DND-41 (cell line): ENCODE measurements around the gene SLC39A9.

Experiments
- ATAC-seq: fragments of 200-7000 bp; cut with Tn5 transposase; 3 replicates; pipeline ENCODE4 v1.9.1; 2021; ENCODE audit warnings: low read depth; ENCODE audit not compliant: insufficient read depth
- DNase-seq: peaks from one replicate; pipeline ENCODE4 v3.0.0-alpha.2; 2020
- H2AFZ ChIP-seq: 2 replicates; pipeline ENCODE4 v1.6.0; 2012; ENCODE audit warnings: low read depth, low read length
- H3K27ac ChIP-seq: 2 replicates; pipeline ENCODE4 v1.5.1; 2012; ENCODE audit warnings: low read length, inconsistent platforms
- H3K27me3 ChIP-seq: fragments of 200-600 bp; sonication (generic); 2 replicates; pipeline ENCODE4 v1.6.0; 2012; ENCODE audit warnings: low read length, mild to moderate bottlenecking, inconsistent platforms; ENCODE audit not compliant: insufficient read depth, poor library complexity
- H3K36me3 ChIP-seq: 2 replicates; pipeline ENCODE4 v1.5.1; 2012; ENCODE audit warnings: low read length, inconsistent platforms; ENCODE audit not compliant: insufficient read depth
- H3K4me1 ChIP-seq: 2 replicates; pipeline ENCODE4 v1.5.1; 2012; ENCODE audit warnings: mild to moderate bottlenecking, low read length; ENCODE audit not compliant: insufficient read depth
- H3K4me2 ChIP-seq: 2 replicates; pipeline ENCODE4 v1.6.0; 2012; ENCODE audit warnings: mild to moderate bottlenecking, moderate library complexity, low read length, inconsistent platforms; ENCODE audit not compliant: insufficient read depth
- H3K4me3 ChIP-seq, 2 experiments: fragments of 200-600 bp in 1 of 2; shearing (Covaris generic) in 1 of 2; 2 replicates each; pipeline ENCODE4 v1.5.1; 2012 to 2016; ENCODE audit warnings: inconsistent platforms in 2 of 2, low read length in 2 of 2, mild to moderate bottlenecking in 2 of 2, low read depth in 1 of 2, moderate library complexity in 1 of 2
- H3K79me2 ChIP-seq: 2 replicates; pipeline ENCODE4 v1.6.0; 2012; ENCODE audit warnings: low read length, inconsistent platforms; ENCODE audit not compliant: insufficient read depth
- H3K9ac ChIP-seq: 2 replicates; pipeline ENCODE4 v1.6.0; 2012; ENCODE audit warnings: low read depth, mild to moderate bottlenecking, inconsistent platforms, low read length, moderate library complexity
- H3K9me3 ChIP-seq: 2 replicates; pipeline ENCODE4 v1.5.1; 2012; ENCODE audit warnings: low read length, moderate library complexity, mild to moderate bottlenecking, inconsistent platforms; ENCODE audit not compliant: insufficient read depth, severe bottlenecking
- H4K20me1 ChIP-seq: 2 replicates; pipeline ENCODE4 v1.6.0; 2012; ENCODE audit warnings: low read length; ENCODE audit not compliant: insufficient read depth
- CTCF ChIP-seq: IDR thresholded peaks from 2 replicates; pipeline ENCODE4 v1.5.1; 2012; ENCODE audit warnings: borderline replicate concordance, low read length, moderate library complexity, mild to moderate bottlenecking; ENCODE audit not compliant: poor library complexity, severe bottlenecking; ENCODE audit errors: extremely low read depth
- EZH2 ChIP-seq: IDR thresholded peaks from 3 replicates; pipeline ENCODE4 v1.6.1; 2012; ENCODE audit warnings: borderline replicate concordance, low read depth, mild to moderate bottlenecking, moderate library complexity, low read length, inconsistent platforms; ENCODE audit not compliant: severe bottlenecking

Gene SLC39A9

GRCh38 chr14:69392481-69392880 lies 6.0 kb upstream of the SLC39A9 start:
- no peak for ATAC-seq
- peak overlapping the region in 1 of 2 experiments; percentile 25; a peak in 2 of 4 replicates for H3K4me3 ChIP-seq
- H3K4me2 ChIP-seq = peak overlapping the region; percentile 55
- H3K27me3 ChIP-seq = no peaks in the 10 kb centered on the region
- H4K20me1 ChIP-seq = peaks cover 84% of the 10 kb centered on the region
- H3K9ac ChIP-seq = no peak overlapping the region
- no peak overlapping the region for H3K27ac ChIP-seq
- TF ChIP-seq CTCF (no peak), EZH2 (no peak)
- peaks cover 100% of the 10 kb centered on the region for H3K79me2 ChIP-seq
- no peak overlapping the region for H2AFZ ChIP-seq
- H3K4me1 ChIP-seq = peaks cover 69% of the 10 kb centered on the region
- peaks cover 90% of the 10 kb centered on the region for H3K36me3 ChIP-seq
- DNase-seq = no peak
- H3K9me3 ChIP-seq = no peaks in the 10 kb centered on the region

- H3K9ac ChIP-seq = peak overlapping the region; percentile 95; the same call in 1 of the 2 replicates
- H3K4me3 ChIP-seq = peak overlapping the region in 1 of 2 experiments; percentile 18; a peak in 1 of 4 replicates
- peaks cover 80% of the 10 kb centered on the region for H3K4me1 ChIP-seq
- no peak for ATAC-seq
- no peak overlapping the region for H2AFZ ChIP-seq
- no peaks in the 10 kb centered on the region for H3K27me3 ChIP-seq
- peaks cover 61% of the 10 kb centered on the region for H4K20me1 ChIP-seq
- peaks cover 63% of the 10 kb centered on the region for H3K36me3 ChIP-seq
- TF ChIP-seq EZH2 (no peak), CTCF (no peak)
- no peak overlapping the region for H3K27ac ChIP-seq
- H3K79me2 ChIP-seq = peaks cover 97% of the 10 kb centered on the region
- peak overlapping the region; percentile 76 for H3K4me2 ChIP-seq
- H3K9me3 ChIP-seq = no peaks in the 10 kb centered on the region
- DNase-seq = no peak
Observed at GRCh38 chr14:69395929-69396328, 2.6 kb upstream of the SLC39A9 start.

GRCh38 chr14:69398818-69399210 lies 322 bp downstream of the SLC39A9 start:
- ATAC-seq = peak; percentile 56
- H2AFZ ChIP-seq = peak overlapping the region; percentile 86
- DNase-seq = no peak
- H3K9me3 ChIP-seq = no peaks in the 10 kb centered on the region
- H3K9ac ChIP-seq = peak overlapping the region; percentile 95
- peaks cover 36% of the 10 kb centered on the region for H3K36me3 ChIP-seq
- H3K4me3 ChIP-seq = peak overlapping the region; percentile 41 to 73
- H3K4me1 ChIP-seq = peaks cover 69% of the 10 kb centered on the region
- peaks cover 96% of the 10 kb centered on the region for H3K79me2 ChIP-seq
- peak overlapping the region; percentile 76 for H3K4me2 ChIP-seq
- TF ChIP-seq CTCF = no peak
- TF ChIP-seq EZH2 = no peak
- peak overlapping the region; percentile 95 for H3K27ac ChIP-seq
- no peaks in the 10 kb centered on the region for H3K27me3 ChIP-seq
- H4K20me1 ChIP-seq = peaks cover 41% of the 10 kb centered on the region

- Histone ChIP-seq H4K20me1 (peaks cover 47% of the 10 kb centered on the region), H3K9me3 (no peaks in the 10 kb centered on the region), H3K4me3 (peak overlapping the region; percentile 41 to 73), H2AFZ (no peak overlapping the region), H3K9ac (peak overlapping the region; percentile 95), H3K4me1 (peaks cover 63% of the 10 kb centered on the region), H3K27me3 (no peaks in the 10 kb centered on the region), H3K4me2 (peak overlapping the region; percentile 76), H3K79me2 (peaks cover 96% of the 10 kb centered on the region), H3K27ac (no peak overlapping the region; the same call in 1 of the 2 replicates), H3K36me3 (peaks cover 26% of the 10 kb centered on the region)
- TF ChIP-seq EZH2 = no peak
- DNase-seq = no peak
- ATAC-seq = no peak
Observed at GRCh38 chr14:69399750-69400149, 1.3 kb downstream of the SLC39A9 start.
